GM10847 (cell line): ENCODE measurements around the gene RTN4RL2.
A peak's percentile ranks its signal among the peaks of the same experiment; 100 is the strongest.

Experiments used
- POLR2A ChIP-seq: IDR thresholded peaks from 2 replicates; pipeline ENCODE4 v1.6.1; 2011; ENCODE audit not compliant: insufficient read length; ENCODE audit errors: extremely low read depth

RTN4RL2 gene

DNA sequence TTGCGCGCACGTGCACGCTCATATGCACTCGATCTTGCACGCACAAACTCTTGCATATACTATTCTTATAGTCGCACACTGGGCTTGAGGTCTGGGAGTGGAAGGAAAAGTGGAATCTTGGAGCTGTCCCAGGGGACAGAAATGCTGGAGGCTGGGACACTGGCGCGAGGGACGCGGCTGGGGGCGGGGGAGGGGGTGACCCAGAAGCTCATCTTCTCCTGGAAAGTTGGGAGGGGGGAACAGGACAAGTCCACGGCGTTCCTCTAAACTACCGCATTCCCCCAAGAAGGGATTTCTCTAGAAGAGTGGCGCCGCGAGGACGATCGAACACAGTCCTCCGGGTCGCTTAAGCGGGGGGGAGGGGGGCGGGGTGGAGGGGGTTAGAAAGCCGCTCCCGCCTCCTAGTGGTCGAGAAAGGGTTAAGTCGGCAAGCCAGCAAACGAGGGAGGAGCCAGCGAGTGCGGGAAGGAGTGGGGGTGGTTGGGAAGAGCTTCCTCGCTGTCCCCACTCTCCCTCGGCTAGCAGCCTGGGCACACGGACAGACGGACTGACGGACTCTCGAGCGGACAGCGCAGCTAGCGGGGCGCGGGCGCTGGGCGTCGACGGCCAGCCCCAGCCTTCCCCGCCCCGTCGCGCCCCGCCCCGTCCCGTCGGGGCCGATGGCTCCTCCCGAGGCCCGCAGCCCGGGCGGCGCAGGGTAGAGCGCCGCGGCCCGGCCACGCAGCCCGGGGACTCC lies at the start of gene RTN4RL2:
Gene RTN4RL2 (plus strand): TSS at position 507 of the 736 bp plus-strand sequence. CDS start 338 bp downstream, outside the sequence.
- TF ChIP-seq POLR2A, result no peak

DNA sequence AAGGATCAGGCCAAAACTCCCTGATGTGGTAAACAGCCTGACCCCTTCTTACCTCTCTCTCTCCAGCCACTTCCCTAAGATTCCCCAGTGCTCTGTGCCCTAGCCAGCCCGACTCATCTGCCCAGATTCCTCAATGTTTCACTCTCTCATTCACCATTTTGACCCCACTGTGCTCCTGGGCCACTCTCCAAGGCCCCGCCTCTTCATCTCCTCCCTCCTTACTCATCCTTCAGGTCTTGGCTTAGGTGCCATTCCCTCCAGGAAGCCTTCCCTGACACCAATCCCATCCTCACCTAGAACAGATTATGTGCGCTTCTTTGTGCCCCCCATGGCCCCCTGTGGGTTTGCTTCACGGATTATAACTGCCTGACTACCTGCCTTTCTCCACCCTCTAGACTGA lies 46.6 kb upstream of the RTN4RL2 start:
- TF ChIP-seq POLR2A, result no peak

DNA sequence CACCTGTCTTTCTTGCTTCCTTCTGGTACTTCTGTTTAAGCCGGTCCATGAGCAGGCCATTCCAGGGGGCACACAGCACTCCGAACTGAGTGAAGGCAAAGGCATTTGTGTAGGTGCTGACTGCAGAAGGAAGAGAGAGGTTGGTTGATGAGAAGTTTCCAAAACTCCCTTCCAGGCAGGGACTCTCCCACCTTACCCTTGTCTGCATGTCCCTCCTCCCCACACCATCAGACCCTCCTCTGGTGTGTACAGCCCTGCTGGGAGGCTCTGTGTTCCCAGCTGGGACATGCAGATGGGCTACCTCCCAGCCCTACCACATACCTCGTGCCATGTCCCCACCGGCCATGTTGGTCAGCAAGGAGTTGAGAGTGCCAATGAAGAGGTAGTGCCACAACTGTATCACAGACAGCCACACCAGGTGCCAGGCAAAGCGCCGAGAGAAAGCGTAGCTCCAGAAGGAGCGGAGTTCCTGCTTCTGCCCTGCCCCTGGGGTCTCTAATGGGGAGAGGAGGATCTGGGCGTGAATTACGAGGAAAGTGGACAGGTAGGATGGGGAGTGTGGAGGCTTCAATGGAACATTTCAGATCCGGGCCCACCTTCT lies 45.6 kb upstream of the RTN4RL2 start:
- no peak for TF ChIP-seq POLR2A

DNA sequence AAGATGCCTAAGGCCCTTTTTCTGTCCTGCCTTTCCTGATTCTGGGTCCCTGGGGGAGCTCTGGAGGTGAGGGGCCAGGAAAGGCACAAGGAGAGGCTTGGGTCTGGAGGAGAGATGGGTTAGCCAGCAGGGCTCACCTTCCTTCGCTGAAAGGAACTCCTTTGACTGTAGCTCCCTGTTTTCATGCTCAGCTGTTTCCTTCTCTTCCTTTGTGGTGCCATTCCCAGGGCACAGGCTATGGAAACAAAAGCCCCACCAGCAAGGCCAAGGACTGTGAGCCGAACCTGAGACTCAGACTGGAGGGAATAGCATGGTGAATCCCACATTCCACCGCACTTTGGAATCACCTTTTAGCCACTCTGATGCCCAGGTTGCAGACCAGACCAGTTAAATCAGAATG lies 43.9 kb upstream of the RTN4RL2 start:
- no peak for TF ChIP-seq POLR2A

DNA sequence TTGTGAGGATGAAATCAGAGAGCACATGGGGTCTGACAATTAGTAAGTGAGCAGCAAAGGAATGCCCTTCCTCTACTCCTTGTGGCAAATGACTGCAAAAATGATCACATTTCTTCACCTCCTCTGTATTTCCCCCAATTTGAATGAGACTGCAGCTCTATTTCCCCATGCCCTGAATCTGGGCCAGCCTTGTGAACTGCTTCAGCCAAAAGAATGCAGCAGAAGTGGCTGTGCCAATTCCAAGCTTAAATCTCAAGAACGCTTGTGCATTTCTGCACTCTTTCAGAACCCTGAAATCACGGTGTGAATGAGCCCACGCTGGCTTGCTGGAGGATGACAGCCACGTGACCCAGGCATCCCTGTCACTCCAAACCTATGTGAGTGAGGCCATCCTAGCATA lies 43.3 kb upstream of the RTN4RL2 start:
- no peak for TF ChIP-seq POLR2A

DNA sequence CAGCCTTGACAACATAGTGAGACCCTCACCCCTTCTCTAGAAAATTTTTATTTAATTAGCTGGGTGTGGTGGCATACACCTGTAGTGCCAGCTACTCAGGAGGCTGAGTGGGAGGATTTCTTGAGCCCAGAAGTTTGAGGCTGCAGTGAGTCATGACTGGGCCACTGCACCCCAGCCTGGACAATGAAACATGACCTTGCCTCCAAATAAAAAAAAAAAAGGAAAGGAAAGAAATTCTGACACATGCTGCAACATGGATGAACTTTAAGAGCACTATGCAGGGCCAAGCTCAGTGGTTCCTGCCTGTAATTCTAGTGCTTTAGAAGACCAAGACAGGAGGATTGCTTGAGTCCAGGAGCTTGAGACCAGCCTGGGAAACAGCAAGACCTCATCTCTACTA lies 42.2 kb upstream of the RTN4RL2 start:
- TF ChIP-seq POLR2A, result no peak

DNA sequence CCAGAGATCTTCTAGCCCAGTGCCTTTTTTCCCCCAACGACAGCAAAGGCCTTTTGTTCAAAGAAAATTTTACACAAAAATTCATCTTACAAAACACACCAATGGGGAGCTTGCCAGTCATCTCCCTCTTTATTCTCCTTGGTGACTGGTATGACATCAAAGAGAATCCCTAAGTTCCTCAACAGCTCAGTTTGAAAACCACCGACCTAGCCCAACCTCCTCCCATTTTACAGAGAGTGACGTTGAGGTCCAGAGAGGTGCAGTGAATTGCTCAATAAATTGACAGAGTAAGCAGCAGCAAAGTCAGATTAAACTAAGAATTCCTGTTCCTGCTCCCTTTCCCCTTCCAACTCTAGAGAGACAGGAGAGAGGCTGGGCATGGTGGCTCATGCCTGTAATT lies 41.2 kb upstream of the RTN4RL2 start:
- no peak for TF ChIP-seq POLR2A

DNA sequence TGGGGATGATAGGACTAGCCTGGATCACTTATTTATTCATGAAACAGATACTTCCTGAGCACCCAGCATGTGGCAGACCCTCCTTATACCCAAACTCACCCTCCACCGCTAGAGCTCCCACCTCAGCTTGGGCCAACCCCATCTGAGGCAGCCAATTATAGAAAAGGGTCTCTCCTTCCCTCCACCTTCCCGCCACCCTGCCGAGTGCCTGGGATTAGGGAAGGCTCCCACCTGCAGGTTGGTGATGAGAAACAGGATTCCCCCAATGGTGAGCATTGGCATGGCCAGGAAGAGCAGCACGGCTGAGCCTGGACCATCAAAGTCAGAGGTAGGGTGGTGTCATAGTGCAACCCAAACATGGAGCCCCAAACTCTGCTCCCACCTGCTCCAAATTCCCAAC lies 39.3 kb upstream of the RTN4RL2 start:
- TF ChIP-seq POLR2A, result no peak

DNA sequence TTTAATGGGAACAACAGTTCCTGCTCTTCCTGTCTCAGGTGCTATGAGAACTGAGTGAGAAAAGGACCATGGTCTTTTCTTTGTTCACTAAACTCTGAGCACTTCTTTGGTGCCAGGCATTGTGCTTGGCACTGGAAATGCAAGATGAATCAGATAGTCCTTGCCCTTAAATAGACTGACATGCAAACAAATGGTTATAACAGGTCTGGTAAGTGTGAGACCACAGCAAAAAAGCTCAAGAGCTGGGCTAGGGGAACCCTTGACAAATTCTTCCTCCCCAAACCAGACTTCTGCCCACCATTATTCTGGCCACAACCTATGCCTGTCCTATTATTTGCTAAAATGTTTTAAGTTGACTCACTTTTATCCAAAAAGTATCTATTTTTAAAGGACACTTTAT lies 38.5 kb upstream of the RTN4RL2 start:
- no peak for TF ChIP-seq POLR2A

DNA sequence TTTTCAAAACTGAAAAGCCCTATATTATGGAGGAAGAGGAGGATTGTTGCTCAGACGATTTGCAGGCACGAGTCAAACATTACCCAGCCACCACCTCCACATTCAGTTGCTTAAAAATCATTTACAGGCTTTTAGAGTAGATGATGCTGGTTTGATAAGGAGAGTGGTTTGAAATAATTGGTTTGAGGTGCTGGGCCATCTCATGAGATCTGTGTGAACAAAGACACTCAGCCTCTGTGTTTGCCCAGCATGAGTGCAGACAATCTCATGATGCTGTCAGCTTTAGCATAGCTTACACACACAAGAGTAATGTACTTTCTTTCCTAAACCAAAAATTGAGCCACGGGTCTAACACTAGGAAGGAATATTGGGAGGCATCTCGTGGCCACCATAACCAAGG lies 37.7 kb upstream of the RTN4RL2 start:
- TF ChIP-seq POLR2A, result no peak

DNA sequence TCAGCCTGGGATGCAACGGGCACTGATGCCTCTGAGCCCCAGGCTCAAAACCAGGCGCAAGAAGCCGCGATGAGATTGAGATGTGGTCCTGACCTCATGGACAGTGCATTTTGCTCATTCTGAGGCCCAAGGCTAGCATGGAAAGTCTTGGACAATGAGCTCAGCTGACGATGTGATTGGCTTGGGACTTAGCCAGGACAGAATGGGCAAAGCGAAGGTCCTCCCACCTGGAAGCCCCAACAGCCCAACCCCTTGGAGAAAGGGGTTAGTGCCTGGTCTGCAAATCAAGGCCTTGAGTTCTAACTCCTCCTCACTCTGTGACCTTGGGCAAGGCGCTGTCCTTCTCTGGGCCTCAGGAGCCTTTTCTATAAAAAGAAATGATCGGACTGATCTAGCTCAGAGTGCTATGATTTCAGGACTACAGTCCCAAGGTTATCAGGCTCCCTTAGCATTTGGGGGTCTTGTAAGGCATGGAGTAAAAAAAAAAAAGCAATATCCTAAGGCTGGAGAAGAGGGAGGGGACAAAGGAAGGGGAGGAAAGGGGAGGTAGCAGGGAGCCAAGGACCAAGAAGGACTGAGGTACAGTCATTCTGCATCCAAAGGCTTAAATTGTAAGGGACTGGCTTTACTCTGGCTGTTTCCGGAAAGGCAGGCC lies 36.1 kb upstream of the RTN4RL2 start:
- no peak for TF ChIP-seq POLR2A

DNA sequence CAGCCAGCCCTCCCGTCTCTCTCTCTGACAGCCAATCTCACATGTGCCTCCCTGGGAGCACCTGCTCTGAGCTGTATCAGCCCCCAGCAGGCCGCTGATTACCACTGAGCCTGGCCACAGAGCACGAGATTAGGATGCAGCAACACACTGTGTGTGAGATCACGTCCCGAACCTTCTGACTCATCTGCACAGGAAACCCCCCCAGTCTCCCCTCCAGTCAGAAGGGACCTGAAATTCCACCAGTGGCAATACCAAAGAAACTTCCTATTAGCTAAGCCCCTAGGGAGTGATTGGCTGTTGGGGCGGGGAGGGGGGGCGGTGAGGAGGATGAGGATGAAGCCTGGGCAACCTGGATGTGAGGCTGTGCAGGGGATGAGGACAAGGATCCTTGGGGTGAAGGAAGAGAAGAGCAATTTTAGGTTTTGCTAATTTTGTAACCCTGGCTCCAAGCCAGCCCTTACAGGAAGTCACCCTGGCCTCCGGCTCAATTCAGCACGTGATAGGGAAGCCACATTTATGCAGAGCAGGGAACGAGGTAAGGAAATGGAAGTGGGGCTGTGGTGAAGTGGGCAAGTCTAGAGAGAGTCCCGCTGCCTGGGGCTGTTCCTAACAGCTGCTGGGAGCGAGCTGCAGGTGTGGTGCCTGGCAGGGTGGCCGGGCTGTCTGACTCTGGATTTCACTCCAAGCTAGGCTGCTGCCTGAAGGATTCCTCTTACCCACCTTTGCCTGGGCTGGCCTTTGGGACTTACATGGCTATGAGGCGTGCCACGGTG lies 35.4 kb upstream of the RTN4RL2 start:
- TF ChIP-seq POLR2A, result peak; percentile 45

DNA sequence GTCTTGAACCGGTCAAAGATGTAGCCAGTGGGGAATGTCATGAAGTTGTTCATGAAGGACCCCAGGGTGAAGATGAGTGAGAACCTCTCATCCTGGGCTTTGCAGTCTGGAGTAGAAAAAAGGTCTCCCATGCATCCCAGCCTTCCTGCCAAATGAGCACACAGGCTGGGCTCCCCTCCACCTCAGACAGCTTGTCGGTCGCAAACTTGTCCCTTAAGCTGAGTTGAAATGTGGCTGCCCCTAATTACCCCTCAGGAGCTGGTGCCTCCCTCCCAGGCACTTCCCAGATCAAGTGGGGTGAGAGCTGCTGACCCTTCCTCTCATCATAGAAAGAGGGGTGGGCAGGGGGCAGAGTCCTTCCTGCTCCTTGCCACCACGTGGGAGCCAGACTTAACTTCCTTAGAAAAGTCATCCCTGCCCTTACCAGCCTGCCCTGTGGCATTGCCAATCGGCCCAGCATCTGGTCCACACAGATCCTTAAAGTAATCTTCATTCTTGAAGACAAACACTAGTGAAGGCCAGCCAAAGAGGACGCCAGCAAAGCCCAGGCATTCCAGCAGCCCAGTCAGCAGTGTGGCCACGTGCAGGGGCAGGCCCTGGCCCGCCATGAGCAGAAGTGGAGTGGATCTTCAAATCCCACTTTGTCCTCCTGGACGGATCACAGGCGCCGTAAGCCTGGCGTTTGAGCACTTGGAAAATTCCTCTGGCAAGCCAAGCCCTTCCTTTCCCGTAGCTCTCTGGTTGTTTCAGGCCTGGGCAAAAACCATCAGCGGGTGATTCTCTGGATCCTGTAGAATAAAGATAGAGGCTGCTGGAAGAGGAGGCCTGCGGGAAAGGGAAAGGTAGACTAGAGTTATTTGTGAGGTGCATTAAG lies 34.5 kb upstream of the RTN4RL2 start:
- TF ChIP-seq POLR2A, result no peak

DNA sequence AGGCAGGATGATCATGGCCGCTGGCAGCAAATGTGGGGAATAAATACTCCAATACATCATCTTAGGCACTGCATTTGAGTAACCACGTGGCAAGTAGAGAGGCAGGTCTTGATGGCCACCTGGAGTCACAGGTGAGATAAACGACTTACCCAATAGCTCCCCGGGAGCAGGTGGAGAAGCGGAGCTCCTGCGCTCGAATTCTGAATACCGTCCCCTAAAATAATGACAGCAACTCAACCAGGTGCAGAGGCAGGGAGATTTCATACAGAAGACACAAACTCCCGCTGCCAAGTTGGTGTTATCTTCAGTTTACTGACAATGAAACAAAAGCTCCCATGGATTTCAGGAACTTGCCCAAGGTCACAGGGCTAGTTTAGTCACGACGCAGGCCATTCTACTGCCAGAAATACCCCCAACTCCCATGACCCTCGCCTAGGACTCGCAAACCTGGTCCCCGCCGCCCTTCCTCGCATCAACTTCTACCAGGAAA lies 33.8 kb upstream of the RTN4RL2 start:
- TF ChIP-seq POLR2A, result no peak
